Stimulated activated CD4-positive, alpha-beta T cell treated with anti-CD3 and anti-CD28 coated beads, Interleukin-4, amount 100 ng/mL, for 24 hours (primary cell): ENCODE data around the gene NR2C2.

Experiments
- DNase-seq: peaks from one replicate; pipeline ENCODE4 v3.0.0-alpha.2; 2020

Gene NR2C2

GRCh38 chr3:15032650-15033049 lies 85.3 kb downstream of the NR2C2 start:
- DNase-seq: no peak

GRCh38 chr3:15033103-15033502 lies 85.7 kb downstream of the NR2C2 start:
- DNase-seq: no peak

- no peak for DNase-seq
These were observed 90.9 kb downstream of the NR2C2 start for GRCh38 chr3:15038306-15038705.

GRCh38 chr3:15040844-15041243 lies 93.5 kb downstream of the NR2C2 start:
- DNase-seq: no peak

- no peak for DNase-seq
These were observed 94.6 kb downstream of the NR2C2 start for GRCh38 chr3:15041950-15042349.

GRCh38 chr3:15042936-15043335 lies 95.6 kb downstream of the NR2C2 start:
- no peak for DNase-seq

- no peak for DNase-seq
These were observed 96.2 kb downstream of the NR2C2 start for GRCh38 chr3:15043408-15044171.

- DNase-seq: no peak
These were observed 96.9 kb downstream of the NR2C2 start for GRCh38 chr3:15044326-15044725.

GRCh38 chr3:15045667-15046066 lies 98.3 kb downstream of the NR2C2 start:
- no peak for DNase-seq

- DNase-seq: no peak
These were observed 102.2 kb downstream of the NR2C2 start for GRCh38 chr3:15049584-15049983.

GRCh38 chr3:15050405-15051092 lies 103.2 kb downstream of the NR2C2 start:
- DNase-seq: no peak

- peak; percentile 50 for DNase-seq
These were observed 104.1 kb downstream of the NR2C2 start for GRCh38 chr3:15051531-15051930.

GRCh38 chr3:15052335-15053242 lies 105.2 kb downstream of the NR2C2 start:
- no peak for DNase-seq

- no peak for DNase-seq
These were observed 106.2 kb downstream of the NR2C2 start for GRCh38 chr3:15053541-15053940.

- peak; percentile 82 for DNase-seq
These were observed 107.7 kb downstream of the NR2C2 start for GRCh38 chr3:15055019-15055557.

GRCh38 chr3:15056676-15057404 lies 109.5 kb downstream of the NR2C2 start:
- DNase-seq: no peak

- DNase-seq: no peak
These were observed 112.6 kb downstream of the NR2C2 start for GRCh38 chr3:15060029-15060428.

GRCh38 chr3:15063238-15063637 lies 115.9 kb downstream of the NR2C2 start:
- DNase-seq: no peak

- DNase-seq: no peak
These were observed 116.4 kb downstream of the NR2C2 start for GRCh38 chr3:15063656-15064286.

GRCh38 chr3:15064299-15064834 lies 117.0 kb downstream of the NR2C2 start:
- DNase-seq: peak; percentile 14

- peak; percentile 92 for DNase-seq
These were observed 117.6 kb downstream of the NR2C2 start, which contains the start of gene MRPS25 for GRCh38 chr3:15064835-15065549. Gene MRPS25, minus strand, starts transcription at chr3:15065315. Its CDS starts 121 bp downstream, at chr3:15065194.
